Measurements from ENCODE around the gene ZNF521.

The ZNF521 gene

DNA sequence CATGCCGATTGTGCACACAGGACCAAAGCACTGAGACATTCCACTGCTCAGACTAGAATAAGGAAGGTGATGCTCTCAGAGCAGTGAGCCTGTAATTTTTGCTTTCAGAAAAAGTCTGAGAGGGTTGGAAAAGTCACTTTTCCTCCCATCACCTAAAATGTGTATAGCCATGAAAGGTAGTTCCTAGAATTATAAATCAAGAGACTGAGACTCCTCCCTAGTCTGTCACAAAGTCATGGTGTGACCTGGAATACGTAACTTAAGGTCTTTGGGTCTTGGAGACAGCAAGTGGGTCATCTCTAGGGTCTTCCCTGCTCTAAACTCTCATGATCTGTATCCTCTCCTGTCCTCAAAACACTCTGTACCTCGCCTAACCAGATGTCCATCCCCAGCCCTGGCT is 16.9 kb downstream of the ZNF521 start:
- no peak for DNase-seq

DNA sequence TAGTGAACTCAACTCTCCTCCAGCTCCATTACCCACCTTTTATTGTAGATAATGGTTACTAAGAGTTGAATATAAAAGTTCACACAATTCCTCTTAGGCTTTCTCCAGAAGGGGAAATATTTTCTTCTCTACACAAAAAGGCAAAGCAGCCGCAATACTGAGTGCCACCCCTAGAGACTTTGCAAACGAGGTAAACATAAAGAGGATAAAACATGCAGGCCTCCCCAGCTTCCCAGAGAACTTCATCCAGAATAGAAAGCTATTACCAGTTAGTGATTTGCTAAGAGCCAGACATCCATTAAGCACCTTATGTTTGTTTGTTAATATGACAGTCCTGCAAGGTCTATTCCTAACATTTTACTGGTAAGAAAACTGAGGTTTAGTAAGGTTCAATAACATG is 17.4 kb downstream of the ZNF521 start:
- DNase-seq: no peak

DNA sequence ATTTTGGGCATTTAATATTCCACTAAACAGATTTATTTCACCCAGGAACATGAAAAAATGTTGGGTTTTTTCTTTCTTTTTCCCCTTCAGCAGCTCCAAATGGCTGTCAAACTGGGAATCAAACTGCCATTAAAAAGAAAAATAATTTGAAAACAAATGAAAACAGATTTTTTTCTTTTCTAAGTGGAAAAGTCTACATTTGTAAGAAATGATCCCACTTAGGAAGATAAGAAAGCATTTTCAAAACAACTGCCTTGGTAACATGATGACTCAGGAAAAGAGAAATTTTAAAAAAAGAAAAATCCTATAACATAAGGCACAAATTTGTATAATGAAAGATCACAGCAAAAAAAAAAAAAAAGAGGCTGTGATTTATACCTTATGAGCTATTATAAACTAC is 20.0 kb downstream of the ZNF521 start:
- no peak for DNase-seq

DNA sequence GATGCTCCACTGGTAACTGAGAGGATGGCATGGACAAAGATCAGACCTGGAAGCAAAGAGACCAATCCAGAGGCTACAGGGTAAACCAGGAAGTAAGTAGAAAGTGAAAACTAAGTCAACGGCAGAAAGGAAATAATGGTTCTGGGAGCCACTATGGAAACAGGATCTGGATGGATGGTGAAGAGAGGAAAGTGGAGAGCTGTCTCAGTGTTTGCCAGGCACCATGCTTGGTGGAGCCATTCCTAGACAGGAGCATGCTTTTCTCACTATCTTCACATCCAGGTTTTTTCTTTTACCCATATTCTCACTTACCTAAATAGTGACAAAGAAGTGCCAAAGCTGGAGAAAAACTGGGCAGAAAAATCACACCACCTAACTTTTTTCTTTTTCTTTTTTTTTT is 22.2 kb downstream of the ZNF521 start:
- no peak for DNase-seq

DNA sequence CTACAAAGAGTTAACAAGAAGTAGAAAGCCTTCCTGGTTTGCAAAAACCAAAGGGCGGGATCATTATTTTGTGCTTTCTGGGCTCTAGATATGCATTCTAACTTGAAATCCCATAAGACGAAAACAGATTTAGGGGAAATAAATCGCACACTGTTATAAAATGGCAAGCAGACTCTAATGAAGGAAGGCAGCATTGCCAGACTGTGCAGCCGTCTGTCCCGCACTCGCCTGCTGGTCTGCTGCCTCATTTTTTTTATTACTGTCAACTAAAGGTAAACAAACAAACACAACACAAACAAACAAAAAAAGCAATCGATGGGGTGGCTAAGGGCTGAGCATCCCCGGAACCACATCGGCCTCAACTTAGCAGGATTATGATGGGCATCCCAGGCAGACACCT is 24.4 kb downstream of the ZNF521 start:
- no peak for DNase-seq

DNA sequence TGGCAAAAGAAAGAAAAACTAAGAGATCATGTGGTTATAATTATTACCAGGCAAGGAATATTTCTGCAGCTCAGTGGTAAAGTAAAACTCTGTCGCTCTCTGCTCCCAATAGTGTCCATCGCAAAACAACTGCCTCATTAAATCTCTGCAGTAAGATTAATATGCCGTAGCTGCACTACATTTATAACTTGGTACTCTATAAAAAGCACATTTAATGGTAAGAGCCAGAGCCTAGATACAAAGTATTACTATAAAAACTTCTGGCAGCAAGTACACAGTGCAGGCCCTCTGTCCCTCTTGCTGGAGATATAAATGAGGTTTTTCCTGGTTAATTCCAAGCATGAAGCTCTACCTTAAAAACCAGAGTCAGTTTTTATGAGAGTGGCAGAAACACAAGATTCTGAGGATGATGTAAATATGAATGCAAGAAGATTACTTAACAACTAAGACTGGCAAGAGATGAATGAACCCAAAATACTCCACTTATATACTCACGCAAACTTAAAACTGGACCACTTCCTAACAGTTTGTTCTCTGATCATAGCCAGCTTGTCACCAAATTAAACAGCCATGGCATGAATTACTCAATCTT is 25.5 kb downstream of the ZNF521 start:
- DNase-seq: no peak

DNA sequence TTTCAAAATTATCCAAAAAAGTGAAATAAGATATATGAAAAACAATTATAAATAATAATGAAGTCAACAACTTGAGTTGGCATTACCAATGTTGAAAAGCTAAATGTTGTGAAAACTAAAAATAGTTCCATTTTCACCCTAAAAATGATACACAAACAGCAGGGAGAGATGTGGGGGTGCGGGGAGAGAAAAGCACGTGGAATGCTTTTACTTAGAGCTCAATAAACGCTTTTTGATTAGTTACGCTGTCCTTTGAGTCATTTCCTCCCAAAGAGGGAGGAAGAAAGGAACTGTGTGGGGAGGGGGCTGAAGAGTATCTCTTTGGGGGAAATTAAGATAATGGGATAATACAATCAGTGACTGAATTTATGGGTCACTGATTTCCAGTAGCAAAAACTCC is 29.2 kb downstream of the ZNF521 start:
- DNase-seq: no peak

DNA sequence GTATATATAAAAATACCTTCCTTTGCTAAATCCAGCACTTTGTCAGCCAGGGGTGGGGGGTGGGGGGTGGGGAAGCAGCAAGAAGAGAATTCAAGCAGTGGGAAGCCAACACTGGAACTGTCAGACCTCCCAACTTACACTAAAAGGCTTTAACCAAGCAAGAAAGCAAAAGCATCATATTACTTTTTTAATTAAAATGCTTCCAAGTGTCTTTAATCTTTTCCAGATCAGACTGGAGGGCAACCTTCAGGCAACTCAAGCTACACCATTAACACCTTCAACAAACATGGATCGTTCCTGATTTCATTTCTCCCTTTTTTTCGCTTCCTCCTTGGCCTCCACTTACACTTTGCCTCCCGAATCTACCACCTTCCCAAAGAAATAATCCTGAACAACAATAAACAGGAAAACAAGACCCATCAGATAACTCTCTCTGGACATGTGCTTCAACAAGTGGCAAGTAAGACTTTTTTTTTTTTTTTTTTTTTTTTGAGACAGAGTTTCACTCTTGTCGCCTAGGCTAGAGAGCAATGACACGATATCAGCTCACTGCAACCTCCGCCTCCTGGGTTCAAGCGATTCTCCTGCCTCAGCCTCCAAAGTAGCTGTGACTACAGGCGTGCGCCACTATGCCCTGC is 35.5 kb downstream of the ZNF521 start:
- no peak for DNase-seq

DNA sequence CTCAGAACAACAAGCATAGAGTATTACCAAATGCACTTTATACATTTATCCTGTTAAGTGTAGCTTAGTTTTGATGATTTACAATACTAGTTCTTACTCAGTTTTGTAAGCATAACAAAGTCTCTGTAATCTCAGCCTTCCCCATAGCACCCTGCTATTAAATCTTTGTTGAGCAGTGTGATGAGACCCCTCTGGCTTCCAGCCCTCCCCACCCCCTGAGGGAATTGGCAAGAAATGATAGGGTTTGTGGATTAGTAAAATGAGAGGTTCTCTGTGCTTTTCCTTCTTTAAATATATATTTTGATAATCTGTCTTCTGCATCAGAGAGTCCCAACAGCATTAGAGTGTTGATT is 37.2 kb downstream of the ZNF521 start:
- no peak for DNase-seq

DNA sequence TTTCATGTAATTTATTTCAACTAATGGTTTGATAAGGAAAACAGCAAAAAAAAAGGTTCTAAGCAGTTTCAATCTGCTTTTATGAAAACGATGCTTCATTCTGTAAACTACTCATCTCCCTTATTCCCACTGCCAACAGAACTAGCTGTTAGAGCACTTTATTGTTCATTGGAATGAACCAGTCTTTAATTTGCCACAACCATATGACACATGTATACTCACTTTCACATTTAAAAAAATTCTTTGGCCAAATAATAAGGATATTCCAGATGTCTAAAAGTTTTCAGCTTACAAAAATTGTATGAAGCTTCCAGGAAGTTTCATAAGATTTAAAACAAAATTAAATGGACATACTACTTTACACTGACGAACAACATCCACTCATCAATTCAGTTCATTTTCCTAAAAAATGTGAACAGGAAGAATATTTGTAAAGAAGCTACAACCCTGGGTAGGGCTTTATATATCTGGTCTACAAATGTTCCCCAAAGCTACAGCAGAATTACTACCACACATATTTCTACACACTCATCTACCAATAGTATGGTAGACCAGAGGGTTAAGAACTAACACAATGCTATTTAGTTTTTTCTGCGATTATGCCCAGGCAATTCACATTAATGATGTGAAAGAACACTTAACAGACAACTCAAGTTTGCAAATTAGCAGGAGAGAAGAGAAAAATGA is 37.7 kb downstream of the ZNF521 start:
- no peak for DNase-seq

DNA sequence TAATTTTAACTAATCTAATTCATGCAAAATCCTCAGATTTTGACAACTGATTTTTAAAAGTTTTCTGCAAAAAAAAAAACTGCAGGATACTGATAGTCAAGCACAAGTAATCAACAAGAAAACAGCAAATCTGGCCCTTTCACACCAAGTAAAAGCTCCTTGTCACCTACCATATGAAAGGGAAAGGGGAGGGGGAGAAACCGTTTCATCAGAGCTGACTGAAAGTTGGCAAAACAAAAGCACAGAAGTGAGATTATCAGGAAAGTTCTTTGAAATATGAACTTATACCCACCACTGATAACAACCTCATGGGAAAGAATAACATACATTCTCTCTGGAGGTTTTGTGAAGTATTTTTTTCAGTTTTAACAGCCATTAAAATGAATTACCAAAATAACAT is 38.7 kb downstream of the ZNF521 start:
- DNase-seq: no peak

DNA sequence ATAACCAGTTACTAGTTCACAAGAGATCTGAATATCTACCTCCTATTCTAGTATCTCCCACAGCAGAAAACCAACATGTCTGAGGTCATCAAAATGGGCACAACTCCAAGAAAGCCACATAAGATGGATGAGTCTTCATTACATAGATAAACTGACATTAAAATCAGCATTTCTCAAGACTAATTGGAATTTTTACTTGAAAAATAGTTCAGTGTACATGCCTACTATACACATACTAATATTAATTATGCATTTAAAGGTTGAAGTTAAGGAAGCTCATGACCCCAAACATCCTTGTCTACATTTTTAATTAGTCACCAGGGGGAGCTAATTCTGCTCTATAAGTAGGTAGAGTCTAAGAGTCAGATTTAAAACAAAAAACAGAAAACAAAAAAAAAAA is 41.9 kb downstream of the ZNF521 start:
- no peak for DNase-seq

DNA sequence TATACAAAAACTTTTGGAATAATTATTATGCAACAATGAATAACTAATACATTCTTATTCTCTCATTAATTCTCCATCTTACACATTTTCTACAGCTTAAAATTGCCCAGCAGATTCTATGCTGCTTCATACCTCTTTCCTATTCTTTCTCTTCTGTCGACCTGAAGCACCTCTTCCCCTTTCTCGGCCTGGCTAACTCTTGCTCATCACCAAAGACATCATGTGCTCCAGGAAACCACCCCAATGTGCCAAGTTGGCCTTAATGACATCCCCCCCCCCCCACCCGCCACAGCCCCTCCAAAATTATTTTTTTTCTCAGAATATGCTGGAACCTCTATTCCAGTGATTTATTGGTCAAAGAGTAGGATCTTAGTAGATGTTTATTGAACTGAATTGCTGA is 43.6 kb downstream of the ZNF521 start:
- no peak for DNase-seq

DNA sequence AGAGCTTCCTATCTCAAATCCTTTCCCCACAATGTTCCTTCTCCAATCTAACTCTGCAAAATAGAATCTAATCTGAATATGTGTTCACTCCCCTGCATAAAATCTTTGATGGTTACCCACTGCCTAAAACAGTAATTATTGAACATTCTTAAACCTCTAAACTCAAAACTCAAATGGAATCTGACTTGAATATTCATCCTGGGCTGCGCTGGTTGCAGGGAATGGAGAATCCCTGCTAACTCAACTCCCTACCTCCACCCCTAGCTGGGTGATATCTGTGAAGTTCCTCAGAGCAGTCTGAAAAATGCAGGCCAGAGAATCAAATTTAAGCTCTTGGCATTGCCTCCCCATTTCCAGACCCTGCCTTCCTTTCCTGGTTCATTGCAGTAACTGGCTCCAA is 44.8 kb downstream of the ZNF521 start:
- DNase-seq: no peak

DNA sequence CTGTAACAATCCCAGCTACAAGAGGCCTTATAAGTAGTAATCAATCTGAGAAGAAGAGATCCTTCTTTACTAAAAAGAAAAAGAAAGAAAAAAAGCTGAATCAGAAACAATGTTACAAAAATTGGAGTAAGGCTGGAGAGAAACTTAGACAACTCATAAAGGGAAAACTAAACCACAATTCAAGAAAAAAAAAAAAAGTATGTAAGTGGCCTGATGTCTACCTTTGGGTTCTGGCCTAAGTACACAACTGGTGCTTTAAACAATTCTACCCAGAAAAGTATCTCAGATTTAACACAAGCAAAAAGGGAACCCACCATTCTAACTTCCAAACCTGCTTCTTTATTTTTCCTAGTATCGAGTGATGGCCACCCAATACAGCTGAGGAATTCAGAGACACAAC is 45.3 kb downstream of the ZNF521 start:
- DNase-seq: no peak

DNA sequence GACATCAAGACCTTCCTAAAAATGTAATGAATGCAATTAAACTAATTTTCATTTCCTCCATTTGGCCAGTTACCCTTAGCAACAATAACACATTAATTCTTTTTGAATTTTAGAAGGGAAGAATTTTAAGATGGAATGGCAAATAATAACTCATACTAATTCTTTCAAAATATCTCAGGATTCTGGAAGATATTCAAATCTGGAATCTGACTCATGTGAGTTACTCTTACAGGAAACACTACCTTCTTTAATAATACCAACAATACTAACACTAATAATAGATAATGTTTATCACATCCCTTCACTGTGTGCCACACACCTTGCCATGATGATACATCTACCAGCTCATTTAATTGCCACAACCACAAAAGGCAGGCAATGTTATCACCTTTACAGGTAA is 46.4 kb downstream of the ZNF521 start:
- no peak for DNase-seq

DNA sequence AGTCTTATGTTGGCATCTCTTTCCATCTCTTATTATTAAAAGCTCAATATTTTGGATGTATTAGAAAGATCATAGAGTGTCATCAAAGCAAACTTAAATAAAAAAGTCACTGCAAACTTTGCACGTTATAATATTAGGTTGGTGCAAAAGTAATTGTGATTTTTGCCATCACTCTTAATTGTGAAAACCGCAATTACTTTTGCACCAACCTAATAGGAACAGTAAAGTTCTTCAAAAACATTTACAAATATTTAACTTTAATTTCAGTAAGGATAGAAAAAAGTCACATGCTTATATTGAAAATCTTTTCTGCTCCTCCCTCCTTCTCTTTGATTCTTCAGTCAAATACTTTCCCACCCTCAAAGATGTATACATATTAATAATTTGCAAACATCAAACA is 51.5 kb downstream of the ZNF521 start:
- DNase-seq: no peak

DNA sequence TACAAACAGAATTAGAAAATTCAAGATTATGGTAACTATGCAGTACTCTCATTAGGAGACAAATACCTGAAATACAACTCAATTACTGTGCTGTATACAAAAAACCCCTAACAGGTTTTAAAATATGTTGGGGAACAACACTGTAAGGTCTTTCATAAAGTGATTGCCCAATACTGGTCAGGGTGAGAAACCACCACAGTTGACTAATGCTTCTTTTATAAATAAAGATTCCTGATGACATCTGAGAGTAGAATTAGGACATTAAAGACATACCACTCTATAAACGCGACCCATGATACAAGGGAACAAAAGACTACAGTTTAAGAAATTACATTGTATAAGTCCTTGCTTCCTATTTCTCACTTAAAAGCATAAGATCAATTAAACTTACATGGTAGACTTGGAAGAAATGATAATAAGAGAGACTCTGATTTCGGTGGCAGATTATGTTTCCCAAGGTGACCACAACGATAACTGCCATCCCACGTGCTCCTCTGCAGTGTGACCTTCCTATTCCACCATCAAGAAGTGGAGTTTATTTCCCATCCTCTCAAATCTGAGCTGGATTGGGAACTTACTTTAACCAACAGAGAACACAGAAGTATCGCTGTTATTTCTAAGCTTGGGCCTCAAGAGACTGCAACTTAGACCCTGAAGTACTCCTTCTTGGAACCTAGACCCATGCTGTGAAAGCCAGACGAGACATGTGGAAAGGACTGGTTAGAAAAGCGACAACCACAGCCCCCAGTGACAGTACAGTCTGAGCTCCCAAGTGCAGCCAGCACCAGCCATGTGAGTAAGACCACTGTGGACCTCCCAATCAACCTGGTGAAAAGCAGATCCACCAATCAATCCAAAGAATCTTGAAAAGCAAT is 52.3 kb downstream of the ZNF521 start:
- no peak for DNase-seq

DNA sequence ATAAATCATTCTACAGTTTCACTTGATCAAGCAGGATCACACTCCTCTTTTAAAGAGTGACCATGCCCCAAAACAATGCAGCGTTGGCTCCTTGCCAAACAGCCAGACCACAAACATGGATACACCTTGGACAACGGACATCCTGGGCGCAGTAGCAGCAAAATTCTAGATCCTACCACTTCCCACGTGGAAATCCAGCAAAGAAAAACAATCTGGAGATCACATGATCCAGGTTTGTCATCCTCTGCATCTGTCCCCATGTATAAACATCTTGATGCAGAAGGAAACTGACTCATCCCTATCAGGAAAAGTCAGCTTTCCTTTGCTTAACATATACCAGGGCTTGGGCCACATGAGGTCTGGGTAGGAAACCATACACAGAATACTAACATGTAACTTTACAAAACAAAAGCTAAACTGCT is 53.1 kb downstream of the ZNF521 start:
- DNase-seq: no peak

DNA sequence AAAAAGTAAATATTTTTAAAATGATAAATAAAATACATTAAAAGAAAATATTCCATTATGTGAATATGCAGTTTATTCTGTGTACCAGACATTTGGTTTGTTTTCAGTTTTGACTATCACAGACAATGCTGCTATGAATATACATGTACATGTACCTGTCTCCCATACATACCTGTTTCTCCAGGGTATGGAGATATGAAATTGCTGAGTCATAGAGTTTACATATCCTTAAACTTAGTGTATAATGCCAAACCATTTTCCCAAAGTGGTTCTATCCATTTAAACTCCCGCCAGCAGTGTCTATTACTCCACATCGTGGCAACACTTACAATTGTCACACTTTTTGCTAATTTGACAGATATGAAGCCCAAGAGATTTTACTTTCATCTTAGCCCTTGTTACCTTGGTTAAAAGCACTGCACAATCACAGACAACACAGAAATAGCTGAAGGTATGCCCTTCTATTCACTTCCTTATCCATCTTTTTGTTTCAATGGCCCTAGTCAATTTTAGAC is 56.3 kb downstream of the ZNF521 start:
- no peak for DNase-seq

DNA sequence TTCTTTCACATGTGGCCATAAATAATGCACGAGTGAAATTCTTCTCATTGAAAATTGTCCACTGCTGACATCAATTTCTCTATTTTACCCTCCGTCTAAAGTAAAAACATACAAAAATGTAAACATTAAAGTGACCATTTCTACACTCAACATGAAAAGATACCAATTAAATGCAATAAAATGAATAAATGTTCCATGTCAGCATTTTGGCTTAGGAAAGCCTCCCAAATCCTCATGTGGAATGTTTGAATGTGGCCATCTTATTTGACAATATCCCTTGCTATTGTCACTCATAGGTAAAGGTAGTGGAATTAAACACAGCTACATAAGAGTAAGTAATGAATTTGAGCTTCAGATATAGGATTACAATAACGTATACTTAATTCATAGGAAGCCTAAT is 60.8 kb downstream of the ZNF521 start:
- DNase-seq: no peak

DNA sequence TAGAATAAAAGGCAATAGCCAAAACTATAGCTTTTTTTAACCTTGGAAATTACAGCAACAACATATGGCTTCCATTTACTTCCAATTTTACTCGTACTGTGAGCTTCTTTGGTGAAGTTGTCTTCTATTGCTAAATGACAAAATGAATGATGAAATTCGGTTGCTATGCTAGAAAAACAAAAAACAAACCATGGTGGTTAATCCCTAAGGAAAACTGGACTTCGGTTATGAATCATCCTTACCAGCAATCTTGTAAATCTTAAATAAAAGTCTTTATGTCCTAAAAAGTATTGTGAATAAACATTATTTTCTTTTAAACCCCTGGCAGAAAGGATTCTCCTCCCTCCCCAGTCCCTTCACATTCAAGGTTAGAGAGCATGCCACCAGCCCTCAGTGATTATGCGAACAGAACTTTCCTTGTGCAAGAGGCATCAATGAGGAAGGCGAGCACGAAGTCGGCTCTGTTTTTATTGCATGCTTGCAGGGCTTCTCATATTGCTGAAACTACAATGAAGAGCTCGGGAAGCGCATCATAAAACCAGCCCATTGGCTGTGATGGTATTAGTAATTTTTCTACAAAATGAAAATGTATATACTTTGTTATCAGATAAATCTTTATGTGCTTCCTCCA is 62.9 kb downstream of the ZNF521 start:
- DNase-seq: no peak

DNA sequence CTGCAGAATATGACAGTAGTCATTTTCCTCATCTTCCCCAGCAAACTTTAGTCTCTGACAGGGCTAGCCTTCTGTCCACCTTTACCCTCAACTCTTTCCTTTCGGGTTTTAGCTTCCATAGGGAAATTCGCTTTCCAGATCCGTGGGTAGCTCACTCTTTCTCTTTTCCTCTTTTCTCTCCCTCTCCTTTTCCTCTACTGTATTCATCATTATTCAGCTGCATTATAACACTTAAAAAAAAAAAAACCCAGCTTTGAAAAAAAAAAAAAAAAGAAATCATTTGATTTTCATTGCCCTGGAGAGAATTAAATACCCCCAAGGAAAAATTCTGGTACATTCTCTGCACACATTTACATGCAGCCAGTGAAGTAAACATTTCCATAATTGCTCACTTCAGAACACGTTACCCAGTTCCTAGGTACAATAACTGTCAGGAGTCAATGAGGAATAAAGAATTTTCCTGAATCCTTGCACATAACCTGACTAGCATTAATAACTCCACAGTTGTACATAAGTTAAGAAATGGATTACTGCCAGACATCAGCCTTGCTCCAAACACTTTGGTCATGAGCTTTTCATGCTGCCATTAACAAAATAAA is 63.5 kb downstream of the ZNF521 start:
- no peak for DNase-seq
